Measurements from ENCODE around the gene MAPKBP1. TPM values are rescaled to one million over a fixed set of nuclear protein-coding genes. Genes with fewer than 3 reads are reported as not detected.

The MAPKBP1 gene
- total RNA-seq, 1 experiment from 2014 or later, result 29.3 TPM

DNA sequence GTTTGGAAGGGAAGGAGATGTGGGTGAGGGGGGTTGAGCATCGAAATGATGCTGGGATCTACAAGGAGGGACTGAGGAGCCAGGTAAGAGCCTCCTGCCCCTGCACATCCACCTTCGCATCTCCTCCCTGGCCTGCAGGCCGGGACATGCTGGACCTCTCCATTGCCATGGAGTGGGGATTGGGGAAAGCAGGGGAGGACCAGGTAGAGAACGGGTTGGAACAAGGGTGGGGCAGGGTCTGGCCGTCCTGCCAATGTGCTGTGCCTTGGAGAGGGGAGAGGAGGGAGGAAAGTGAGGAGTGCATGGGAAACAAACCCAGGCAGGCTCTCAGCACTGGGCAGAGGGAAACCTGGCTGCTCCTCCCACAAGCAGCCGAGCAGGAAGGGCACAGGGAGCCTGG is 74.9 kb downstream of the MAPKBP1 start:
- no peaks in the 10 kb centered on the region for H3K4me1 ChIP-seq (ENCODE audit: insufficient read depth, low read length, poor library complexity, severe bottlenecking)
- ChIA-PET CTCF (no interaction called here), POLR2A (ENCODE audit: low non-redundant PET) (no interaction called here)
- DNase-seq (ENCODE audit: low spot score), result no peak
- peaks cover 9% of the 10 kb centered on the region for H3K36me3 ChIP-seq (ENCODE audit: insufficient read depth, low read length, poor library complexity, severe bottlenecking)
- H3K4me3 ChIP-seq (ENCODE audit: low read depth, low read length, poor library complexity, severe bottlenecking), result no peak overlapping the region
- BruUV-seq (replicated peaks), result no TSS peak
- intact Hi-C loops (cut with micrococcal nuclease; ENCODE audit: unreplicated experiment), result no loop called here
- no peak for TF ChIP-seq EZH2 (IDR thresholded peaks at IDR 0.05; ENCODE audit: borderline replicate concordance, low read depth, low read length, poor library complexity, severe bottlenecking)
- TF ChIP-seq, protein P1, sequence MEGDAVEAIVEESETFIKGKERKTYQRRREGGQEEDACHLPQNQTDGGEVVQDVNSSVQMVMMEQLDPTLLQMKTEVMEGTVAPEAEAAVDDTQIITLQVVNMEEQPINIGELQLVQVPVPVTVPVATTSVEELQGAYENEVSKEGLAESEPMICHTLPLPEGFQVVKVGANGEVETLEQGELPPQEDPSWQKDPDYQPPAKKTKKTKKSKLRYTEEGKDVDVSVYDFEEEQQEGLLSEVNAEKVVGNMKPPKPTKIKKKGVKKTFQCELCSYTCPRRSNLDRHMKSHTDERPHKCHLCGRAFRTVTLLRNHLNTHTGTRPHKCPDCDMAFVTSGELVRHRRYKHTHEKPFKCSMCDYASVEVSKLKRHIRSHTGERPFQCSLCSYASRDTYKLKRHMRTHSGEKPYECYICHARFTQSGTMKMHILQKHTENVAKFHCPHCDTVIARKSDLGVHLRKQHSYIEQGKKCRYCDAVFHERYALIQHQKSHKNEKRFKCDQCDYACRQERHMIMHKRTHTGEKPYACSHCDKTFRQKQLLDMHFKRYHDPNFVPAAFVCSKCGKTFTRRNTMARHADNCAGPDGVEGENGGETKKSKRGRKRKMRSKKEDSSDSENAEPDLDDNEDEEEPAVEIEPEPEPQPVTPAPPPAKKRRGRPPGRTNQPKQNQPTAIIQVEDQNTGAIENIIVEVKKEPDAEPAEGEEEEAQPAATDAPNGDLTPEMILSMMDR (conservative IDR thresholded peaks at IDR 0.05; ENCODE audit: low read depth, low read length), result no peak
- no peaks in the 10 kb centered on the region for H3K9me3 ChIP-seq (ENCODE audit: low read depth, low read length, poor library complexity, severe bottlenecking)
- no peaks in the 10 kb centered on the region for H3K27me3 ChIP-seq (replicated peaks; ENCODE audit: insufficient read depth, low read depth, low read length, poor library complexity)
- H3K27ac ChIP-seq (ENCODE audit: low read depth, low read length, poor library complexity, severe bottlenecking), result no peak overlapping the region

DNA sequence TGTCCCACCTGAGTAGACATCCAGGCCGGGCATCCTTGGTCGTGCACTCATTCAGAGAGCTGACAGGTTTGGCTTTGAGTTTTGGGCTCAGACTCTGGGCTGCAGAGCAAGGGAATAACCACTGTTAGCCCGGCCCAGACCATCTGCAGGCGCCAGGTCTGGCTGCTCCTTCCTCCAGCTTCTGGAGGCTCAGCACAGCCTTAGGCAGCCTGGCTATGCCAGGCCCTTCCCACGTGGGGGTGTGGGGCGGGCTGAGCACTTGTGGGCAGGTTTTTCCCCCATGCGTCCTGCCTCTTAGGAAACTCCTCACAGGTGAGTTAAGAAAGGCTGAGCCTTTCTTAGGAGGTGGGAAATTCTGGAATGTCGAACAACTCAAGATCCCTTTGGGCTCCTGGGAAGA is 75.6 kb downstream of the MAPKBP1 start:
- Histone ChIP-seq H3K9me3 (ENCODE audit: low read depth, low read length, poor library complexity, severe bottlenecking) (no peaks in the 10 kb centered on the region), H3K27ac (ENCODE audit: low read depth, low read length, poor library complexity, severe bottlenecking) (no peak overlapping the region), H3K36me3 (ENCODE audit: insufficient read depth, low read length, poor library complexity, severe bottlenecking) (peaks cover 9% of the 10 kb centered on the region), H3K27me3 (replicated peaks; ENCODE audit: insufficient read depth, low read depth, low read length, poor library complexity) (no peaks in the 10 kb centered on the region), H3K4me3 (ENCODE audit: low read depth, low read length, poor library complexity, severe bottlenecking) (no peak overlapping the region), H3K4me1 (ENCODE audit: insufficient read depth, low read length, poor library complexity, severe bottlenecking) (no peaks in the 10 kb centered on the region)
- intact Hi-C loops (cut with micrococcal nuclease; ENCODE audit: unreplicated experiment), result no loop called here
- no peak for DNase-seq (ENCODE audit: low spot score)
- ChIA-PET POLR2A (ENCODE audit: low non-redundant PET) (no interaction called here), CTCF (no interaction called here)
- no TSS peak for BruUV-seq (replicated peaks)
- TF ChIP-seq EZH2 (IDR thresholded peaks at IDR 0.05; ENCODE audit: borderline replicate concordance, low read depth, low read length, poor library complexity, severe bottlenecking), result no peak
- TF ChIP-seq, protein P1 (conservative IDR thresholded peaks at IDR 0.05; ENCODE audit: low read depth, low read length), result no peak

DNA sequence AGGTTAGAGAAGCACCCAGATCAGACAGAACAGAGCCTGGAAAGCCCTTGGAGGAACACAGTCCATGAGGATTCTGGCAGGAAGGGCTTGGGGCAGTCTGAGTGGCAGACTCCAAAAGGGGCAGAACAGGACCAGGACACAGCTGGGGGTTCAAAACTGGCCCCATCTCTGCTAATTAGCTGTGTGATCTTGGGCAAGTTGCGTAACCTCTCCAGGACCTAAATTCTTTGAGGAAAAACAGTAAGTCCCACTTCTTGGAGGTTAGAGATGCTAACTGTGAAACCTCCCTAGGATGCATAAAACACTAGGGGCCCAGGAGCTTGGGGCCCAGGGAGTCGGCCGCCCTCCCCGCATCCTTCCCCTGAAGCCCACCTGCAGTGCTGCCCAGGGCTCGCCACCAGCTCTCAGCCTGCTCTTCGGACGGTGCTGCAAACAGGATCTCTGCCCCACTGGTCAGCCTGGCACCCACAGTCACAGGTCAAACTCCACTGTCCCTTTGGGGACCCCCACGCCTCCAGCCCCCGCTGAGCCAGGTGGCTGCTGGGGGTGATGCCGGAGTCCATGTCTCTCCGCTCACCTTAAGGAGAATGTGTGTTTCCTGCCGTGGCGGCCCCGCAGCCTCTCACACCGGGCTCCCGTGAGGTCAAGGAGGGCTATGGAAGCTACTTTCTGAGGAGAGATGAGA is 76.3 kb downstream of the MAPKBP1 start:
- intact Hi-C loops (cut with micrococcal nuclease; ENCODE audit: unreplicated experiment), result no loop called here
- Histone ChIP-seq H3K27me3 (replicated peaks; ENCODE audit: insufficient read depth, low read depth, low read length, poor library complexity) (no peaks in the 10 kb centered on the region), H3K4me1 (ENCODE audit: insufficient read depth, low read length, poor library complexity, severe bottlenecking) (no peaks in the 10 kb centered on the region), H3K9me3 (ENCODE audit: low read depth, low read length, poor library complexity, severe bottlenecking) (no peaks in the 10 kb centered on the region), H3K36me3 (ENCODE audit: insufficient read depth, low read length, poor library complexity, severe bottlenecking) (peaks cover 9% of the 10 kb centered on the region), H3K4me3 (ENCODE audit: low read depth, low read length, poor library complexity, severe bottlenecking) (no peak overlapping the region), H3K27ac (ENCODE audit: low read depth, low read length, poor library complexity, severe bottlenecking) (no peak overlapping the region)
- BruUV-seq (replicated peaks), result no TSS peak
- no peak for DNase-seq (ENCODE audit: low spot score)
- ChIA-PET POLR2A (ENCODE audit: low non-redundant PET) (no interaction called here), CTCF (no interaction called here)
- TF ChIP-seq EZH2 (IDR thresholded peaks at IDR 0.05; ENCODE audit: borderline replicate concordance, low read depth, low read length, poor library complexity, severe bottlenecking), result no peak
- TF ChIP-seq, protein P1 (conservative IDR thresholded peaks at IDR 0.05; ENCODE audit: low read depth, low read length), result no peak

Data from A673 (cell line).